ENCODE data around the gene MAMDC2. TPM values are rescaled to one million over a fixed set of nuclear protein-coding genes. Genes with fewer than 3 reads are reported as not detected.

The MAMDC2 gene
- total and polyA plus RNA-seq, 2 of the 4 experiments (the other 2 are of a cell fraction), result 5.0 to 5.2 TPM

- Histone ChIP-seq H2AK9ac (replicated peaks; ENCODE audit: low read depth, low read length, poor library complexity) (no peak overlapping the region), H3K36me3 (ENCODE audit: control insufficient read depth, insufficient read depth, low read length) (no peaks in the 10 kb centered on the region), H3K27ac (ENCODE audit: insufficient read depth, low read length) (no peak overlapping the region), H4K20me1 (ENCODE audit: insufficient read depth, low read length) (no peaks in the 10 kb centered on the region), H3K79me1 (ENCODE audit: low read depth in 1 of 2, low read length in 2 of 2) (no peaks in the 10 kb centered on the region), H2AFZ (replicated peaks; ENCODE audit: low read length, poor library complexity) (no peak overlapping the region), H2BK20ac (ENCODE audit: low read depth, low read length) (no peak overlapping the region), H3K4me3 (ENCODE audit: insufficient read depth, low read depth, low read length) (no peak overlapping the region), H3K14ac (replicated peaks; ENCODE audit: low read depth, low read length) (no peak overlapping the region), H2BK120ac (ENCODE audit: low read depth, low read length) (no peak overlapping the region), H3K23ac (ENCODE audit: low read depth, low read length) (no peak overlapping the region), H3K4ac (ENCODE audit: low read depth, low read length) (no peak overlapping the region), H3K4me1 (ENCODE audit: control insufficient read depth, insufficient read depth, low read length) (no peaks in the 10 kb centered on the region), H2BK15ac (ENCODE audit: low read depth, low read length) (no peak overlapping the region), H2AK5ac (ENCODE audit: low read depth, low read length) (no peak overlapping the region), H4K8ac (ENCODE audit: low read depth in 2 of 2, low read length in 2 of 2) (no peak overlapping the region), H2BK5ac (ENCODE audit: low read depth, low read length, poor library complexity, severe bottlenecking) (no peak overlapping the region), H3K9me1 (ENCODE audit: insufficient read depth, low read length) (no peaks in the 10 kb centered on the region), H3K4me2 (ENCODE audit: low read depth, low read length) (no peak overlapping the region), H4K91ac (ENCODE audit: insufficient read depth, low read depth, low read length) (no peak overlapping the region), H3K9ac (ENCODE audit: low read depth, low read length) (no peak overlapping the region), H3K56ac (ENCODE audit: extremely low read depth, insufficient read depth, low read length) (no peak overlapping the region), H4K5ac (ENCODE audit: low read depth, low read length) (no peak overlapping the region), H3K27me3 (ENCODE audit: control insufficient read depth, insufficient read depth, low read length) (no peaks in the 10 kb centered on the region; the same call in none of the 2 replicates), H3K9me3 (ENCODE audit: control insufficient read depth, insufficient read depth, low read length) (no peaks in the 10 kb centered on the region), H3K18ac (ENCODE audit: low read depth, low read length) (no peak overlapping the region)
- WGBS, 2 experiments (ENCODE audit: extremely low coverage in 2 of 2, insufficient read length in 1 of 2), result no CpG with 5 or more reads among the region's 3 CpGs
- in situ Hi-C loops (cut with MboI; ENCODE audit: low sequenced_read_pairs), result no loop called here
- no TSS peak for BruUV-seq (replicated peaks)
- ChIA-PET CTCF (no interaction called here), POLR2A (ENCODE audit: unreplicated experiment) (no interaction called here)
- no peak for DNase-seq
- dilution Hi-C loops (cut with HindIII; ENCODE audit: low sequenced_read_pairs, unreplicated experiment), result no loop called here
- intact Hi-C loops (cut with micrococcal nuclease), result no loop called here
- TF ChIP-seq USF2 (IDR thresholded peaks at IDR 0.05; ENCODE audit: low read depth, low read length) (no peak), RFX5 (IDR thresholded peaks at IDR 0.05; ENCODE audit: low read depth, low read length) (no peak), RAD21 (IDR thresholded peaks at IDR 0.05; ENCODE audit: low read length) (no peak), CEBPB (IDR thresholded peaks at IDR 0.05; ENCODE audit: low read depth, low read length) (no peak), SMC3 (IDR thresholded peaks at IDR 0.05; ENCODE audit: low read depth, low read length) (no peak), MAFK (IDR thresholded peaks at IDR 0.05; ENCODE audit: low read depth, low read length) (no peak), MXI1 (IDR thresholded peaks at IDR 0.05; ENCODE audit: borderline replicate concordance, low read depth, low read length) (no peak), RCOR1 (IDR thresholded peaks at IDR 0.05; ENCODE audit: insufficient replicate concordance, low read length) (no peak), POLR2A (IDR thresholded peaks at IDR 0.05; ENCODE audit: low read depth, low read length) (no peak), BHLHE40 (IDR thresholded peaks at IDR 0.05; ENCODE audit: low read depth, low read length) (no peak), NFE2L2 (IDR thresholded peaks at IDR 0.05; ENCODE audit: low read depth, low read length) (no peak), FOS (IDR thresholded peaks at IDR 0.05; ENCODE audit: low read depth, low read length) (no peak), CTCF (conservative IDR thresholded peaks at IDR 0.05; ENCODE audit: low read depth, low read length) (no peak), CHD1 (IDR thresholded peaks at IDR 0.05; ENCODE audit: low read depth, low read length) (no peak)
- no peak for ATAC-seq (ENCODE audit: low read depth)
Measured at GRCh38 chr9:70058569-70059116, 15.0 kb downstream of the MAMDC2 start.

Measured in IMR-90 (cell line).